HepG2 (cell line): ENCODE results near the gene SLC34A3.
A peak's percentile ranks its signal among the peaks of the same experiment; 100 is the strongest.

ENCODE experiments used
- CTCF ChIP-seq: sonication (generic); formaldehyde crosslinking; IDR thresholded peaks from 2 replicates; pipeline ENCODE4 v1.5.0; 2020; ENCODE audit warnings: mild to moderate bottlenecking, missing genetic modification reagents, moderate library complexity
- ELF1 ChIP-seq: sonication (generic); formaldehyde crosslinking; IDR thresholded peaks from 2 replicates; pipeline ENCODE4 v1.4.0; 2020; ENCODE audit warnings: missing genetic modification reagents
- EZH2 ChIP-seq: conservative IDR thresholded peaks from 2 replicates; pipeline ENCODE4 v1.6.1; 2012; ENCODE audit warnings: mild to moderate bottlenecking, low read depth, low read length, moderate library complexity
- JDP2 ChIP-seq: sonication (generic); formaldehyde crosslinking; IDR thresholded peaks from 2 replicates; pipeline ENCODE4 v1.8.1; 2022; ENCODE audit warnings: missing genetic modification reagents, borderline replicate concordance
- POLR2A ChIP-seq, 2 experiments: IDR thresholded peaks; 2 replicates each; pipeline ENCODE4 v1.6.1; 2011; ENCODE audit warnings: low read depth in 2 of 2, low read length in 2 of 2, mild to moderate bottlenecking in 1 of 2, moderate library complexity in 1 of 2; ENCODE audit not compliant: insufficient read depth in 1 of 2
- POLR2AphosphoS5 ChIP-seq: IDR thresholded peaks from 2 replicates; pipeline ENCODE4 v1.6.1; 2012; ENCODE audit warnings: low read depth, low read length
- SIN3B ChIP-seq: fragments of 150-350 bp; IDR thresholded peaks from 2 replicates; pipeline ENCODE4 v1.6.1; 2014; ENCODE audit warnings: low read length
- SMAD3 ChIP-seq: sonication (generic); formaldehyde crosslinking; IDR thresholded peaks from 2 replicates; pipeline ENCODE4 v1.4.0; 2020; ENCODE audit warnings: missing genetic modification reagents
- SP1 ChIP-seq, 2 experiments: fragments of 450-650 bp in 1 of 2; sonication (generic) in 1 of 2; formaldehyde crosslinking in 1 of 2; IDR thresholded peaks; 2 replicates each; pipeline versions ENCODE4 v1.4.0 to v1.6.1; 2016 to 2020; ENCODE audit warnings: missing genetic modification reagents in 1 of 2
- TCF12 ChIP-seq, 2 experiments: fragments of 450-650 bp in 1 of 2; sonication (generic) in 1 of 2; formaldehyde crosslinking in 1 of 2; IDR thresholded peaks; 2 replicates each; pipeline versions ENCODE4 v1.6.1 to v1.8.0; 2017 to 2022; ENCODE audit warnings: antibody characterized with exemption in 1 of 2, mild to moderate bottlenecking in 1 of 2, missing genetic modification reagents in 1 of 2, moderate library complexity in 1 of 2
- ZBTB21 ChIP-seq: sonication (generic); formaldehyde crosslinking; IDR thresholded peaks from 2 replicates; pipeline ENCODE4 v1.4.0; 2020; ENCODE audit warnings: missing genetic modification reagents
- ZFAT ChIP-seq: sonication (generic); formaldehyde crosslinking; conservative IDR thresholded peaks from 2 replicates; pipeline ENCODE4 v1.8.1; 2023; ENCODE audit warnings: missing genetic modification reagents, inconsistent platforms
- ZNF17 ChIP-seq: sonication (generic); formaldehyde crosslinking; IDR thresholded peaks from 2 replicates; pipeline ENCODE4 v1.5.0; 2020; ENCODE audit warnings: mild to moderate bottlenecking, missing genetic modification reagents
- ZNF354B ChIP-seq: sonication (generic); formaldehyde crosslinking; IDR thresholded peaks from 2 replicates; pipeline ENCODE4 v1.8.0; 2022; ENCODE audit warnings: mild to moderate bottlenecking, missing genetic modification reagents

- TF ChIP-seq ZFAT (CRISPR knock-in tag) (no peak), EZH2 (no peak), TCF12 (IDR thresholded peaks at IDR 0.05) (no peak), TCF12 (CRISPR knock-in tag; IDR thresholded peaks at IDR 0.05) (no peak), POLR2A (IDR thresholded peaks at IDR 0.05; ENCODE audit: insufficient read depth in 1 of 2, low read depth in 2 of 2, low read length in 2 of 2) (no peak; a peak in 1 of 4 replicates), ZNF17 (CRISPR knock-in tag) (no peak), ELF1 (no peak), SMAD3 (CRISPR knock-in tag) (no peak), ZBTB21 (CRISPR knock-in tag) (no peak), CTCF (CRISPR knock-in tag) (no peak), SIN3B (no peak), JDP2 (no peak), ZNF354B (CRISPR knock-in tag) (no peak), SP1 (IDR thresholded peaks at IDR 0.05) (no peak), SP1 (CRISPR knock-in tag; IDR thresholded peaks at IDR 0.05) (no peak), POLR2AphosphoS5 (peak; percentile 31; the same call in 1 of the 2 replicates)
Observed at GRCh38 chr9:137189297-137190295, 41.1 kb upstream of the SLC34A3 start.
